Measurements from ENCODE around the gene DPF1. TPM values are rescaled to one million over a fixed set of nuclear protein-coding genes. Genes with fewer than 3 reads are reported as not detected.
A peak's percentile ranks its signal among the peaks of the same experiment; 100 is the strongest.

Gene DPF1
- total and polyA plus RNA-seq, 2 donors (not counting 1 experiment from before 2014, with no cell fraction given): 0.50 to 1.6 TPM

DNA sequence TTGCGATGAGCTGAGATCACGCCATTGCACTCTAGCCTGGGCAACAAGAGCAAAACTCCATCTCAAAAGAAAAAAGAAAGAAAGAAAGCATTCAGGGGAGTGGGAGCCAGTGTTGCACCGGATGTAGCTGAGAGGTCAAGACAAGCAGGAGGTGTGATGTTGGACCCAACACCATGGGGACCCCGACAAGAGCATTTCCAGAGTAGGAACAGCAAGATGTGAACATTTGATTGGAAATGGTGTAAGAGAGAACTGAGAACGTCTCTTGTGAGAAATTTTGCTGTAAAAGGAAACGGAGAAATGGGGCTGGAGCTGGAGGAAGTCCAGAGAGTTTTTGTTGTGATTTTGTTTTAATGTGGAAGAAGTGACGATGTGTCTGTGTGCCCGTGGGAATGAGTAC lies 15.8 kb upstream of the DPF1 start:
- H3K9ac ChIP-seq (ENCODE audit: insufficient read depth, low read length): no peak overlapping the region

GRCh38 chr19:38234615-38235014 lies 10.6 kb upstream of the DPF1 start:
- DNase-seq (ENCODE audit: low read depth in 2 of 2): no peak

More for the DNA sequence above, 15.8 kb upstream of the DPF1 start:
- no peak for DNase-seq (ENCODE audit: low read depth in 2 of 2)
- Histone ChIP-seq H3K36me3 (ENCODE audit: control insufficient read depth, insufficient read depth, low read length) (no peaks in the 10 kb centered on the region), H3K4me2 (ENCODE audit: extremely low read depth, insufficient read depth, low read length) (no peak overlapping the region), H3K4me1 (ENCODE audit: control insufficient read depth, extremely low read depth, insufficient read depth, low read length) (no peaks in the 10 kb centered on the region), H2AFZ (ENCODE audit: low read length) (no peak overlapping the region), H4K20me1 (ENCODE audit: control insufficient read depth, extremely low read depth, insufficient read depth, low read length) (no peaks in the 10 kb centered on the region), H3K27ac (ENCODE audit: insufficient read depth, low read length) (no peak overlapping the region), H3K4me3 (replicated peaks in 1 of 4; ENCODE audit: control extremely low read depth in 1 of 4, insufficient read depth in 1 of 4, low read depth in 3 of 4, low read length in 4 of 4) (no peak overlapping the region), H3K27me3 (ENCODE audit: control insufficient read depth, insufficient read depth, low read length) (no peaks in the 10 kb centered on the region), H3K79me2 (ENCODE audit: control insufficient read depth, insufficient read depth, low read length) (no peaks in the 10 kb centered on the region), H3K9me3 (ENCODE audit: control insufficient read depth, insufficient read depth, low read depth, low read length) (no peaks in the 10 kb centered on the region)
- TF ChIP-seq CTCF (conservative IDR thresholded peaks at IDR 0.05 in 1 of 2, IDR thresholded peaks at IDR 0.05 in 1 of 2; ENCODE audit: low read depth in 1 of 2, low read length in 2 of 2) (no peak), EZH2 (IDR thresholded peaks at IDR 0.05; ENCODE audit: low read length, missing control alignments) (no peak)

GRCh38 chr19:38233740-38234251 lies 9.8 kb upstream of the DPF1 start:
- Histone ChIP-seq H3K4me2 (ENCODE audit: extremely low read depth, insufficient read depth, low read length) (no peak overlapping the region), H3K9me3 (ENCODE audit: control insufficient read depth, insufficient read depth, low read depth, low read length) (no peaks in the 10 kb centered on the region), H3K4me3 (replicated peaks in 1 of 4; ENCODE audit: control extremely low read depth in 1 of 4, insufficient read depth in 1 of 4, low read depth in 3 of 4, low read length in 4 of 4) (no peak overlapping the region), H3K4me1 (ENCODE audit: control insufficient read depth, extremely low read depth, insufficient read depth, low read length) (peaks cover 2% of the 10 kb centered on the region), H3K27me3 (ENCODE audit: control insufficient read depth, insufficient read depth, low read length) (no peaks in the 10 kb centered on the region), H3K36me3 (ENCODE audit: control insufficient read depth, insufficient read depth, low read length) (no peaks in the 10 kb centered on the region), H3K9ac (ENCODE audit: insufficient read depth, low read length) (no peak overlapping the region), H3K79me2 (ENCODE audit: control insufficient read depth, insufficient read depth, low read length) (no peaks in the 10 kb centered on the region), H3K27ac (ENCODE audit: insufficient read depth, low read length) (no peak overlapping the region), H4K20me1 (ENCODE audit: control insufficient read depth, extremely low read depth, insufficient read depth, low read length) (no peaks in the 10 kb centered on the region), H2AFZ (ENCODE audit: low read length) (peak overlapping the region; percentile 60)
- peak; percentile 40 to 75 for DNase-seq (ENCODE audit: low read depth in 2 of 2)
- TF ChIP-seq EZH2 (IDR thresholded peaks at IDR 0.05; ENCODE audit: low read length, missing control alignments) (no peak), CTCF (conservative IDR thresholded peaks at IDR 0.05 in 1 of 2, IDR thresholded peaks at IDR 0.05 in 1 of 2; ENCODE audit: low read depth in 1 of 2, low read length in 2 of 2) (peak; percentile 83 to 87)

More at GRCh38 chr19:38234615-38235014, 10.6 kb upstream of the DPF1 start:
- Histone ChIP-seq H3K4me3 (replicated peaks in 1 of 4; ENCODE audit: control extremely low read depth in 1 of 4, insufficient read depth in 1 of 4, low read depth in 3 of 4, low read length in 4 of 4) (no peak overlapping the region), H2AFZ (ENCODE audit: low read length) (no peak overlapping the region), H3K9ac (ENCODE audit: insufficient read depth, low read length) (no peak overlapping the region), H3K36me3 (ENCODE audit: control insufficient read depth, insufficient read depth, low read length) (no peaks in the 10 kb centered on the region), H3K27ac (ENCODE audit: insufficient read depth, low read length) (no peak overlapping the region), H3K4me1 (ENCODE audit: control insufficient read depth, extremely low read depth, insufficient read depth, low read length) (no peaks in the 10 kb centered on the region), H3K27me3 (ENCODE audit: control insufficient read depth, insufficient read depth, low read length) (no peaks in the 10 kb centered on the region), H3K4me2 (ENCODE audit: extremely low read depth, insufficient read depth, low read length) (no peak overlapping the region), H3K9me3 (ENCODE audit: control insufficient read depth, insufficient read depth, low read depth, low read length) (no peaks in the 10 kb centered on the region), H4K20me1 (ENCODE audit: control insufficient read depth, extremely low read depth, insufficient read depth, low read length) (no peaks in the 10 kb centered on the region), H3K79me2 (ENCODE audit: control insufficient read depth, insufficient read depth, low read length) (no peaks in the 10 kb centered on the region)
- TF ChIP-seq CTCF (conservative IDR thresholded peaks at IDR 0.05 in 1 of 2, IDR thresholded peaks at IDR 0.05 in 1 of 2; ENCODE audit: low read depth in 1 of 2, low read length in 2 of 2) (no peak), EZH2 (IDR thresholded peaks at IDR 0.05; ENCODE audit: low read length, missing control alignments) (no peak)
